T-helper 17 cell (primary cell): ENCODE results near the gene XKR7. TPM values are rescaled to one million over a fixed set of nuclear protein-coding genes. Genes with fewer than 3 reads are reported as not detected.

Experiments
- ATAC-seq: fragments of 150-1000 bp; cut with Tn5 transposase; 2 replicates; pipeline ENCODE4 v1.10.0; 2021; ENCODE audit warnings: mild to moderate bottlenecking, moderate library complexity
- DNase-seq, 3 donors: peaks; one replicate each; pipeline versions ENCODE4 v3.0.0 to v3.0.0-alpha.2; 2020 to 2021
- H3K9me3 ChIP-seq: one replicate; pipeline ENCODE4 v1.7.0; 2013; ENCODE audit warnings: low read length, mild to moderate bottlenecking; ENCODE audit not compliant: control insufficient read depth, poor library complexity, severe bottlenecking
- H3K27ac Mint-ChIP-seq: one replicate; pipeline ENCODE4 v1.8.0; 2022; ENCODE audit warnings: mild to moderate bottlenecking, moderate library complexity, mixed read lengths
- H3K27me3 Mint-ChIP-seq: one replicate; pipeline ENCODE4 v1.8.0; 2022; ENCODE audit warnings: mixed read lengths
- H3K36me3 Mint-ChIP-seq: one replicate; pipeline ENCODE4 v1.8.0; 2022; ENCODE audit warnings: low read depth, mixed read lengths
- H3K4me1 Mint-ChIP-seq: one replicate; pipeline ENCODE4 v1.8.0; 2022; ENCODE audit warnings: mild to moderate bottlenecking, mixed read lengths
- H3K4me3 Mint-ChIP-seq: one replicate; pipeline ENCODE4 v1.8.0; 2022; ENCODE audit warnings: mild to moderate bottlenecking, moderate library complexity, mixed read lengths
- total RNA-seq, 4 donors: library from RNA in 2 of 4; stranded (reverse) in 2 of 4; gene quantifications; one replicate each; pipeline ENCODE4 v1.2.3 and lab custom pipeline; 2022 to 2026

The XKR7 gene
- total RNA-seq, 2 donors from 2014 or later = not detected

- Mint-ChIP-seq H3K36me3 (peaks cover 9% of the 10 kb centered on the region), H3K27me3 (peaks cover 58% of the 10 kb centered on the region), H3K27ac (no peak overlapping the region), H3K4me3 (no peak overlapping the region), H3K4me1 (peaks cover 4% of the 10 kb centered on the region)
- ATAC-seq (no peak), DNase-seq (no peak)
- H3K9me3 ChIP-seq = no peaks in the 10 kb centered on the region
Observed at GRCh38 chr20:31998246-31998645, 30.3 kb downstream of the XKR7 start.

GRCh38 chr20:32003325-32003724 is 35.4 kb downstream of the XKR7 start:
- H3K36me3 Mint-ChIP-seq = no peaks in the 10 kb centered on the region
- H3K4me1 Mint-ChIP-seq = peaks cover 4% of the 10 kb centered on the region
- no peak for ATAC-seq
- no peak for DNase-seq
- peaks cover 39% of the 10 kb centered on the region for H3K27me3 Mint-ChIP-seq
- no peak overlapping the region for H3K27ac Mint-ChIP-seq
- no peak overlapping the region for H3K4me3 Mint-ChIP-seq
- H3K9me3 ChIP-seq = no peaks in the 10 kb centered on the region

DNA sequence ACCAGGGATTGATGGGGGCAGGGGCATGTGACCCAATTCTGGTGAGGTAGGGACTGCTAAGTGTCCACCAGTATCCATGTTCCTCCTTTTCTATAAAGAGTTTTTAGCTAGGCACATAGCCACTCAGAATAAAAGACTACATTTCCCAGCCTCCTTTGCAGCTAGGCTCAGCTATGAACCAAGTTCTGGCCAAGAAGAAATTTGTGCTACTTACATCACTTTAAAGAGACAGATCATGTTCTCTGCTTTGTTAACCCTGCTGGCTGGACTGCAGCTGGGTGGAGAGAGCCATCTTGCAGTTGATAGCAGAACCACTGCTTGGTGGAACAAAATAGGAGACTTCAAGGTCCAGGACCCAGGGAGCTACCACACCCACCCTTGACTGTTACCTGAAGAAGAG is 37.0 kb downstream of the XKR7 start:
- Mint-ChIP-seq H3K27ac (no peak overlapping the region), H3K4me1 (peaks cover 4% of the 10 kb centered on the region), H3K36me3 (no peaks in the 10 kb centered on the region), H3K4me3 (no peak overlapping the region), H3K27me3 (peaks cover 40% of the 10 kb centered on the region)
- ATAC-seq (no peak), DNase-seq (no peak)
- no peaks in the 10 kb centered on the region for H3K9me3 ChIP-seq

- H3K9me3 ChIP-seq = no peaks in the 10 kb centered on the region
- peaks cover 33% of the 10 kb centered on the region for H3K27me3 Mint-ChIP-seq
- no peak overlapping the region for H3K27ac Mint-ChIP-seq
- no peak for ATAC-seq
- no peak for DNase-seq
- H3K4me1 Mint-ChIP-seq = peaks cover 4% of the 10 kb centered on the region
- no peaks in the 10 kb centered on the region for H3K36me3 Mint-ChIP-seq
- no peak overlapping the region for H3K4me3 Mint-ChIP-seq
Observed at GRCh38 chr20:32006053-32006452, 38.1 kb downstream of the XKR7 start.

DNA sequence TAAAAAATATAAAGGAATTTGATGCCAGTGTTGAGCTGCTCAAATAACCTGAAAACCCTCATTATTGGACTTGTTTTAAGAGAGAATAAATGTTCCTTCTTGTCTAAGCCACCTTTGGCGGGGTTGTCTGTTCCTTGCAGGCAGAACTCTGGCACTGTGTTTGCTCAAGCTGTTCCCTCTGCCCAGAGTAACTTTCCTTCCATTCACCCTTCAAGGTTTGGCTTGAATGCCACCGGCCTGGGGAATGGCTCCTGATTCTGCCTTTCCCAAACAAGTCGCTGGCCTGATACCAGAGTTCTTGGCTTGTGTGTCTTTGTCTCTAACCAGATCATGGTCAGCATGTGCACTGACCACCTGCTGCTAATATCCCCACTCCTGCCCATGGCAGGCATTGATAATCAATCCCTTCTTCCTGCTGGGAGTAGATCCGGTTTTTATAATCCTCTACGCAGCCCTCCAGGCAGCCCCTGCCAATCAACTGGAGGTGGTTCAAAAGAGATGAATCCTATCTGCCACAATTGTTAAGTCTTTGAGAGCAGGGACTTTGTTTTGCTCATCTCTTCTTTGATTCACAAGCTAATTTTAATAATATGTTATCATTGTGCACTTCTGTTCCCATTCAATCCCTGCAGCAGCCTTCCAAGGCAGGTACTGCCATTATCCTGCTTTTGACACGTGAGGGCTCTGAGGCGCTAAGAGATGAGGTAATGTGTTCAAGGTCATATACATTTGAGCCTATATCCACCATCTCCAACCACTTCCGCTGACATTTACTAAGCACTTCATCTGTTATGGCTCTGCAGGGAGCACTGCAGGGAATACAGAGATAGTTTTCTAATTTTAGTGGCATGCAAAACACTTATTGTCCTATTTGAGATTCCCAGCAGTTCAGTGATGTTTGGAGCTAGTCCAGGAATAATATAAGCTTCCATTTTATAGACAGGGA is 39.2 kb downstream of the XKR7 start:
- no peak for DNase-seq
- H3K36me3 Mint-ChIP-seq = no peaks in the 10 kb centered on the region
- peaks cover 41% of the 10 kb centered on the region for H3K27me3 Mint-ChIP-seq
- peaks cover 4% of the 10 kb centered on the region for H3K4me1 Mint-ChIP-seq
- ATAC-seq = no peak
- H3K9me3 ChIP-seq = no peaks in the 10 kb centered on the region
- no peak overlapping the region for H3K27ac Mint-ChIP-seq
- no peak overlapping the region for H3K4me3 Mint-ChIP-seq

- no peaks in the 10 kb centered on the region for H3K36me3 Mint-ChIP-seq
Observed at GRCh38 chr20:32007787-32008616, 40.1 kb downstream of the XKR7 start.

GRCh38 chr20:32009564-32009963 is 41.6 kb downstream of the XKR7 start:
- no peak overlapping the region for H3K4me3 Mint-ChIP-seq
- H3K36me3 Mint-ChIP-seq = no peaks in the 10 kb centered on the region
- no peak overlapping the region for H3K27ac Mint-ChIP-seq
- H3K4me1 Mint-ChIP-seq = peaks cover 4% of the 10 kb centered on the region
- ATAC-seq = no peak
- H3K27me3 Mint-ChIP-seq = peaks cover 37% of the 10 kb centered on the region
- no peaks in the 10 kb centered on the region for H3K9me3 ChIP-seq
- no peak for DNase-seq

More at GRCh38 chr20:32007787-32008616, 40.1 kb downstream of the XKR7 start:
- ATAC-seq (no peak), DNase-seq (no peak)
- H3K27ac Mint-ChIP-seq = no peak overlapping the region
- peaks cover 4% of the 10 kb centered on the region for H3K4me1 Mint-ChIP-seq
- no peak overlapping the region for H3K4me3 Mint-ChIP-seq
- no peaks in the 10 kb centered on the region for H3K9me3 ChIP-seq
- H3K27me3 Mint-ChIP-seq = peaks cover 37% of the 10 kb centered on the region

DNA sequence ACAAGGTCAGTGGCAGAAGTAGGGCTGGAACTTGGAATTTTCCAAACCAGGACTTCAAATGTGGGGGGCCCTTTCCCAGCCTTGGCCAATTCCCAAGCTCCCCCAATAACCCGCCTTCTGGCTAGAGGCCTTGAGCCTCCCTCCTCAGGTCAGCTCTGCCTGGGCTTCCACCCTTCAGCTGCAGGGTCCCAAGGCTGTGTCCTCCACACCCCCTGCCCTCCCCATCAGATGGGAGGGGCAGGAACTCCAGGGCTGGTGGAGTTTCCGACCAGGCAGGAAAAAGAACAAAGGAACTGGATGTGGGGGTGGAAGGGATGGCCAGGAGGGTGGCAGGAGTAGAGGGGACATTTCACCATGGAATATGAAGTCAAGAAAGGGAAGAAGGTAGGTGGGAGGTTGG is 42.1 kb downstream of the XKR7 start, which contains the start of gene CCM2L:
CCM2L (plus strand) TSS at position 338 of the 400 bp plus-strand sequence; CDS start at position 355, 17 bp downstream.
- Mint-ChIP-seq H3K4me3 (no peak within 1 kb of the TSS), H3K27ac (no peak within 1 kb of the TSS), H3K27me3 (peaks cover 43% of the 10 kb centered on the region), H3K4me1 (peaks cover 4% of the 10 kb centered on the region), H3K36me3 (no peaks in the 10 kb centered on the region)
- DNase-seq (no peak), ATAC-seq (no peak)
- no peaks in the 10 kb centered on the region for H3K9me3 ChIP-seq

GRCh38 chr20:32010666-32011065 is 42.7 kb downstream of the XKR7 start:
- Mint-ChIP-seq H3K27me3 (peaks cover 42% of the 10 kb centered on the region), H3K4me1 (peaks cover 4% of the 10 kb centered on the region), H3K27ac (no peak overlapping the region), H3K4me3 (no peak overlapping the region), H3K36me3 (no peaks in the 10 kb centered on the region)
- DNase-seq (no peak), ATAC-seq (no peak)
- H3K9me3 ChIP-seq = no peaks in the 10 kb centered on the region

DNA sequence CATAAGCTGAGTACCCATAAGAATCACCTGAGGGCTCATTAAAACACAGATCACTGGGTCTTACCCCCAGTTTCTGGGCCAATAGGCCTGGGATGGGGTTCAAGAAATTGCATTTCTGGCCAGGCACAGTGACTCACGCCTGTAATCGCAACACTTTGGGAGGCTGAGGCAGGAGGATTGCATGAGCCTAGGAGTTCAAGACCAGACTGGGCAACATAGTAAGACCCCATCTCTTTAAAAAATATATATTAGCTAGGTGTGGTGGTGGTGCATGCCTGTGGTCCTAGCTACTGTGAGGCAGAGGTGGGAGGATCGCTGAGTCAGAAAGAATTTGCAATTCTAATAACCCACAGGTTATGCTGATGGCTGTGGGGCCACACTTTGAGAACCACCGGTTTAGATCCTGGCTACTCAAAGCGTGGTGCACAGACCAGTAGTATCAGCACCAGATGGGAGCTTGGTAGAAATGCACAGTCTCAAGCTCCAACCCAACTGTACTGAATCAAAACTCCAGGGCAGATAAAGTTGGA is 44.3 kb downstream of the XKR7 start:
- no peak for ATAC-seq
- no peak for DNase-seq
- H3K9me3 ChIP-seq = no peaks in the 10 kb centered on the region
- peaks cover 46% of the 10 kb centered on the region for H3K27me3 Mint-ChIP-seq
- no peak overlapping the region for H3K4me3 Mint-ChIP-seq
- no peaks in the 10 kb centered on the region for H3K36me3 Mint-ChIP-seq
- H3K27ac Mint-ChIP-seq = no peak overlapping the region
- peaks cover 4% of the 10 kb centered on the region for H3K4me1 Mint-ChIP-seq

DNA sequence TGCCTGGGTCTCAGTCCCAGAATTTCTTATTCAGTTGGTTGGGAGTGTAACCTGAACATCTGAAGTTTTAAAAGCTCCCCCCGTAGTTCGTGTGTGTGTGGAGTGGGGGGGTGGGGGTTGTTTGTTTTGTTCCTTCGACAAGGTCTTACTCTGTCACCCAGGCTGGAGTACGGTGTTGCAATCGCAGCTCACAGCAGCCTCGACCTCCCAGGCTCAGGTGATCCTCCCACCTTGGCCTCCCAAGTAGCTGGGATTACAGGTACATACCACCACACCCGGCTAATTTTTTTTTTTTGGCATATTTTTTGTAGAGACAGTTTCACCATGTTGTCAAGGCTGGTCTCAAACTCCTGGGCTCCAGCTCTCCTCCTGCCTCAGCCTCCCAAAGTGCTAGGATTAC is 45.4 kb downstream of the XKR7 start:
- no peaks in the 10 kb centered on the region for H3K9me3 ChIP-seq
- H3K27me3 Mint-ChIP-seq = peaks cover 43% of the 10 kb centered on the region
- H3K27ac Mint-ChIP-seq = no peak overlapping the region
- H3K4me3 Mint-ChIP-seq = no peak overlapping the region
- ATAC-seq = no peak
- DNase-seq = no peak
- H3K4me1 Mint-ChIP-seq = peaks cover 4% of the 10 kb centered on the region
- no peaks in the 10 kb centered on the region for H3K36me3 Mint-ChIP-seq

- Mint-ChIP-seq H3K4me1 (peaks cover 18% of the 10 kb centered on the region), H3K36me3 (peaks cover 4% of the 10 kb centered on the region), H3K4me3 (peak overlapping the region; percentile 92), H3K27me3 (peaks cover 69% of the 10 kb centered on the region), H3K27ac (no peak overlapping the region)
- ATAC-seq (peak; percentile 86), DNase-seq (peak; percentile 40 to 44 (median 43))
- no peaks in the 10 kb centered on the region for H3K9me3 ChIP-seq
Observed at GRCh38 chr20:32017711-32018251, 49.8 kb downstream of the XKR7 start.
